ENCODE data around the gene ADCY9. TPM values are rescaled to one million over a fixed set of nuclear protein-coding genes. Genes with fewer than 3 reads are reported as not detected.
"Not testable (repeated sequence)": the region's sequence is repeated elsewhere in the genome, so short reads cannot be mapped to it uniquely, and the experiment has no call there.

The ADCY9 gene
- total RNA-seq, 5 donors from 2014 or later (not counting 1 experiment from before 2014, with no cell fraction given), result 7.9 to 15.7 (median 11.6) TPM

GRCh38 chr16:3961449-3961849 is 154.8 kb downstream of the ADCY9 start:
- Histone ChIP-seq H3K9me3 (no peaks in the 10 kb centered on the region), H3K36me3 (ENCODE audit: control insufficient read depth in 2 of 2, extremely low read depth in 1 of 2, insufficient read depth in 1 of 2, low read length in 1 of 2) (peaks cover 0 to 5% of the 10 kb centered on the region in 2 donors), H3K4me3 (ENCODE audit: control insufficient read depth in 1 of 2, extremely low read depth in 1 of 2, low read length in 1 of 2) (no peak overlapping the region), H3K4me1 (ENCODE audit: control insufficient read depth in 1 of 2, extremely low read depth in 1 of 2, insufficient read depth in 2 of 2, low read length in 2 of 2) (peaks cover 0 to 23% of the 10 kb centered on the region in 2 experiments), H3K27ac (ENCODE audit: low read length) (no peak overlapping the region), H3K27me3 (replicated peaks in 1 of 2; ENCODE audit: control insufficient read depth in 2 of 2, extremely low read depth in 1 of 2, insufficient read depth in 2 of 2, low read length in 1 of 2) (peaks cover 0 to 24% of the 10 kb centered on the region in 2 experiments)
- ATAC-seq (replicated peaks in 1 of 4) (no peak), DNase-seq (no peak)
- peaks cover 9 to 13% of the 10 kb centered on the region in 2 donors for H3K27me3 Mint-ChIP-seq
- ChIA-PET POLR2A (interaction anchor here in 1 of 2 donors (0.7 kb wide), 1 partner anchor 293 kb away, joined by 6 read pairs; no protein-coding TSS in a partner anchor), CTCF (no interaction called here)
- H3K36me3 Mint-ChIP-seq, result peaks cover 13% of the 10 kb centered on the region
- H3K27ac Mint-ChIP-seq, result no peak overlapping the region
- peak overlapping the region in 1 of 3 donors; percentile 63 for H3K4me3 Mint-ChIP-seq
- no peaks in the 10 kb centered on the region for H3K9me3 Mint-ChIP-seq
- WGBS (ENCODE audit: insufficient coverage), result 94% methylated on average over 11 of the region's 11 CpGs
- peaks cover 11 to 29% (median 27%) of the 10 kb centered on the region in 3 donors for H3K4me1 Mint-ChIP-seq

- 86% methylated on average over 10 of the region's 14 CpGs for WGBS (ENCODE audit: insufficient coverage)
- H3K4me1 Mint-ChIP-seq, result peaks cover 11 to 29% (median 27%) of the 10 kb centered on the region in 3 donors
- CTCF ChIA-PET, result interaction anchor here in 1 of 2 donors (0.6 kb wide), 1 partner anchor 148 kb away, joined by 4 read pairs; no protein-coding TSS in a partner anchor
- peak overlapping the region; percentile 63 to 85 (median 82) for H3K4me3 Mint-ChIP-seq
- H3K27ac ChIP-seq (ENCODE audit: low read length); ATAC-seq (replicated peaks in 1 of 4); H3K9me3 Mint-ChIP-seq; H3K27ac Mint-ChIP-seq; POLR2A ChIA-PET; H3K4me3 ChIP-seq (ENCODE audit: control insufficient read depth in 1 of 2, extremely low read depth in 1 of 2, low read length in 1 of 2); DNase-seq; H3K36me3 Mint-ChIP-seq; H3K36me3 ChIP-seq (ENCODE audit: control insufficient read depth in 2 of 2, extremely low read depth in 1 of 2, insufficient read depth in 1 of 2, low read length in 1 of 2); H3K9me3 ChIP-seq: not testable (repeated sequence)
- Histone ChIP-seq H3K4me1 (ENCODE audit: control insufficient read depth in 1 of 2, extremely low read depth in 1 of 2, insufficient read depth in 2 of 2, low read length in 2 of 2) (peaks cover 0 to 23% of the 10 kb centered on the region in 2 experiments), H3K27me3 (replicated peaks in 1 of 2; ENCODE audit: control insufficient read depth in 2 of 2, extremely low read depth in 1 of 2, insufficient read depth in 2 of 2, low read length in 1 of 2) (peaks cover 0 to 33% of the 10 kb centered on the region in 2 experiments)
- peaks cover 13 to 21% of the 10 kb centered on the region in 2 donors for H3K27me3 Mint-ChIP-seq
Observed at GRCh38 chr16:3959926-3960590, 156.2 kb downstream of the ADCY9 start.

- H3K4me1 Mint-ChIP-seq, result peaks cover 11 to 29% (median 26%) of the 10 kb centered on the region in 3 donors
- no peaks in the 10 kb centered on the region for H3K9me3 Mint-ChIP-seq
- Histone ChIP-seq H3K4me3 (ENCODE audit: control insufficient read depth in 1 of 2, extremely low read depth in 1 of 2, low read length in 1 of 2) (no peak overlapping the region), H3K4me1 (ENCODE audit: control insufficient read depth in 1 of 2, extremely low read depth in 1 of 2, insufficient read depth in 2 of 2, low read length in 2 of 2) (peaks cover 0 to 25% of the 10 kb centered on the region in 2 experiments), H3K9me3 (no peaks in the 10 kb centered on the region), H3K36me3 (ENCODE audit: control insufficient read depth in 2 of 2, extremely low read depth in 1 of 2, insufficient read depth in 1 of 2, low read length in 1 of 2) (no peaks in the 10 kb centered on the region), H3K27ac (ENCODE audit: low read length) (no peak overlapping the region), H3K27me3 (replicated peaks in 1 of 2; ENCODE audit: control insufficient read depth in 2 of 2, extremely low read depth in 1 of 2, insufficient read depth in 2 of 2, low read length in 1 of 2) (peaks cover 0 to 41% of the 10 kb centered on the region in 2 experiments)
- H3K4me3 Mint-ChIP-seq, result no peak overlapping the region
- no peak for ATAC-seq (replicated peaks in 1 of 4)
- ChIA-PET CTCF (interaction anchor here in 1 of 2 donors (0.6 kb wide), 2 partner anchors 147 to 824 kb away, joined by 4 to 5 read pairs; partner anchors contain the start of gene ZNF213), POLR2A (no interaction called here)
- no peaks in the 10 kb centered on the region for H3K36me3 Mint-ChIP-seq
- DNase-seq, result no peak
- no peak overlapping the region for H3K27ac Mint-ChIP-seq
- H3K27me3 Mint-ChIP-seq, result peaks cover 22 to 30% of the 10 kb centered on the region in 2 donors
- no CpG with 5 or more reads among the region's 3 CpGs for WGBS (ENCODE audit: insufficient coverage)
Observed at GRCh38 chr16:3959148-3959547, 157.1 kb downstream of the ADCY9 start.

GRCh38 chr16:3957344-3957980 is 158.8 kb downstream of the ADCY9 start:
- DNase-seq (no peak), ATAC-seq (replicated peaks in 1 of 4) (no peak)
- H3K36me3 ChIP-seq (ENCODE audit: control insufficient read depth in 2 of 2, extremely low read depth in 1 of 2, insufficient read depth in 1 of 2, low read length in 1 of 2), result no peaks in the 10 kb centered on the region
- H3K27ac ChIP-seq (ENCODE audit: low read length), result no peak overlapping the region
- ChIA-PET CTCF (no interaction called here), POLR2A (no interaction called here)
- H3K27me3 Mint-ChIP-seq, result peaks cover 22 to 41% of the 10 kb centered on the region in 2 donors
- no peaks in the 10 kb centered on the region for H3K36me3 Mint-ChIP-seq
- H3K9me3 Mint-ChIP-seq, result no peaks in the 10 kb centered on the region
- H3K9me3 ChIP-seq, result no peaks in the 10 kb centered on the region
- H3K27ac Mint-ChIP-seq, result no peak overlapping the region
- no peak overlapping the region for H3K4me3 ChIP-seq (ENCODE audit: control insufficient read depth in 1 of 2, extremely low read depth in 1 of 2, low read length in 1 of 2)
- peaks cover 0 to 46% of the 10 kb centered on the region in 2 experiments for H3K27me3 ChIP-seq (replicated peaks in 1 of 2; ENCODE audit: control insufficient read depth in 2 of 2, extremely low read depth in 1 of 2, insufficient read depth in 2 of 2, low read length in 1 of 2)
- WGBS (ENCODE audit: insufficient coverage), result 81% methylated on average over 13 of the region's 23 CpGs
- H3K4me1 Mint-ChIP-seq, result peaks cover 0 to 13% (median 10%) of the 10 kb centered on the region in 3 donors
- H3K4me3 Mint-ChIP-seq, result no peak overlapping the region
- H3K4me1 ChIP-seq (ENCODE audit: control insufficient read depth in 1 of 2, extremely low read depth in 1 of 2, insufficient read depth in 2 of 2, low read length in 2 of 2), result peaks cover 0 to 13% of the 10 kb centered on the region in 2 experiments

- ChIA-PET POLR2A (no interaction called here), CTCF (interaction anchor here in 1 of 2 donors (0.6 kb wide), 1 partner anchor 199 kb away, joined by 4 read pairs; no protein-coding TSS in a partner anchor)
- WGBS (ENCODE audit: insufficient coverage), result 31% methylated on average over 15 of the region's 15 CpGs
- H3K36me3 Mint-ChIP-seq, result no peaks in the 10 kb centered on the region
- no peak overlapping the region for H3K27ac ChIP-seq (ENCODE audit: low read length)
- H3K9me3 Mint-ChIP-seq, result no peaks in the 10 kb centered on the region
- H3K4me1 Mint-ChIP-seq, result no peaks in the 10 kb centered on the region
- H3K4me3 Mint-ChIP-seq, result no peak overlapping the region
- peaks cover 31 to 48% of the 10 kb centered on the region in 2 donors for H3K27me3 Mint-ChIP-seq
- no peaks in the 10 kb centered on the region for H3K36me3 ChIP-seq (ENCODE audit: control insufficient read depth in 2 of 2, extremely low read depth in 1 of 2, insufficient read depth in 1 of 2, low read length in 1 of 2)
- H3K27me3 ChIP-seq (replicated peaks in 1 of 2; ENCODE audit: control insufficient read depth in 2 of 2, extremely low read depth in 1 of 2, insufficient read depth in 2 of 2, low read length in 1 of 2), result peaks cover 0 to 52% of the 10 kb centered on the region in 2 experiments
- no peak overlapping the region for H3K4me3 ChIP-seq (ENCODE audit: control insufficient read depth in 1 of 2, extremely low read depth in 1 of 2, low read length in 1 of 2)
- ATAC-seq (replicated peaks in 1 of 4), result no peak
- H3K4me1 ChIP-seq (ENCODE audit: control insufficient read depth in 1 of 2, extremely low read depth in 1 of 2, insufficient read depth in 2 of 2, low read length in 2 of 2), result peaks cover 0 to 2% of the 10 kb centered on the region in 2 experiments
- no peaks in the 10 kb centered on the region for H3K9me3 ChIP-seq
- no peak overlapping the region for H3K27ac Mint-ChIP-seq
- no peak for DNase-seq
Observed at GRCh38 chr16:3954411-3954921, 161.8 kb downstream of the ADCY9 start.

GRCh38 chr16:3953728-3954410 is 162.4 kb downstream of the ADCY9 start:
- no peak overlapping the region for H3K27ac Mint-ChIP-seq
- ATAC-seq (replicated peaks in 1 of 4), result no peak
- Histone ChIP-seq H3K36me3 (ENCODE audit: control insufficient read depth in 2 of 2, extremely low read depth in 1 of 2, insufficient read depth in 1 of 2, low read length in 1 of 2) (no peaks in the 10 kb centered on the region), H3K27ac (ENCODE audit: low read length) (no peak overlapping the region), H3K27me3 (replicated peaks in 1 of 2; ENCODE audit: control insufficient read depth in 2 of 2, extremely low read depth in 1 of 2, insufficient read depth in 2 of 2, low read length in 1 of 2) (peaks cover 0 to 56% of the 10 kb centered on the region in 2 experiments), H3K4me1 (ENCODE audit: control insufficient read depth in 1 of 2, extremely low read depth in 1 of 2, insufficient read depth in 2 of 2, low read length in 2 of 2) (peaks cover 0 to 2% of the 10 kb centered on the region in 2 experiments), H3K9me3 (no peaks in the 10 kb centered on the region), H3K4me3 (ENCODE audit: control insufficient read depth in 1 of 2, extremely low read depth in 1 of 2, low read length in 1 of 2) (no peak overlapping the region)
- peaks cover 31 to 46% of the 10 kb centered on the region in 2 donors for H3K27me3 Mint-ChIP-seq
- POLR2A ChIA-PET, result no interaction called here
- no peaks in the 10 kb centered on the region for H3K4me1 Mint-ChIP-seq
- H3K9me3 Mint-ChIP-seq, result no peaks in the 10 kb centered on the region
- H3K4me3 Mint-ChIP-seq, result no peak overlapping the region
- H3K36me3 Mint-ChIP-seq, result no peaks in the 10 kb centered on the region
- CTCF ChIA-PET, result no interaction called here
- WGBS (ENCODE audit: insufficient coverage), result 86% methylated on average over 22 of the region's 24 CpGs
- no peak for DNase-seq

Measured in T-cell (primary cell).